ENCODE measurements around the gene BTN1A1. TPM values are rescaled to one million over a fixed set of nuclear protein-coding genes. Genes with fewer than 3 reads are reported as not detected.

Gene BTN1A1
- total and polyA plus RNA-seq, 9 of the 15 experiments (the other 6 are each of a cell fraction or from before 2014, with no cell fraction given), result 0.01 to 0.15 (median 0.06) TPM; not detected in 4

GRCh38 chr6:26537160-26537845 lies 37.2 kb downstream of the BTN1A1 start (continued):
- TF ChIP-seq AFF1 (IDR thresholded peaks at IDR 0.05; ENCODE audit: low read depth in 1 of 2, partially characterized antibody in 2 of 2) (peak; percentile 63 to 83), HES1 (IDR thresholded peaks at IDR 0.05; ENCODE audit: low read depth) (peak; percentile 26; the same call in 1 of the 2 replicates), PRDM10 (IDR thresholded peaks at IDR 0.05; ENCODE audit: partially characterized antibody) (peak; percentile 6), TCF7 (IDR thresholded peaks at IDR 0.05; ENCODE audit: borderline replicate concordance) (peak; percentile 86; the same call in 1 of the 2 replicates), DIDO1 (tag; IDR thresholded peaks at IDR 0.05; ENCODE audit: low read depth) (no peak), GTF2B (IDR thresholded peaks at IDR 0.05; ENCODE audit: extremely low read depth, insufficient read length) (no peak), CBFA2T2 (conservative IDR thresholded peaks at IDR 0.05) (peak; percentile 58), ZNF77 (CRISPR knock-in tag; IDR thresholded peaks at IDR 0.05) (no peak), HDAC2 (IDR thresholded peaks at IDR 0.05) (peak; percentile 69), COPS2 (conservative IDR thresholded peaks at IDR 0.05) (no peak), ZNF41 (CRISPR knock-in tag; conservative IDR thresholded peaks at IDR 0.05) (no peak), ZBTB17 (CRISPR knock-in tag; IDR thresholded peaks at IDR 0.05) (peak; percentile 52; the same call in 1 of the 2 replicates), EZH2 (IDR thresholded peaks at IDR 0.05; ENCODE audit: borderline replicate concordance, low read depth, low read length) (no peak), GTF2E2 (tag; IDR thresholded peaks at IDR 0.05) (no peak; the same call in none of the 2 replicates), SMARCE1 (IDR thresholded peaks at IDR 0.05) (no peak; the same call in 1 of the 2 replicates), MLX (CRISPR knock-in tag; conservative IDR thresholded peaks at IDR 0.05) (no peak), SETDB1 (IDR thresholded peaks at IDR 0.05; ENCODE audit: low read length) (no peak), HEY1 (CRISPR knock-in tag; IDR thresholded peaks at IDR 0.05; ENCODE audit: borderline replicate concordance) (no peak)
